Liver (tissue), 9 donors: Measurements from ENCODE around the gene SARDH. TPM values are rescaled to one million over a fixed set of nuclear protein-coding genes. Genes with fewer than 3 reads are reported as not detected.

Experiments used
- DNase-seq: peaks from one replicate; pipeline ENCODE4 v3.0.0-alpha.2; 2017; ENCODE audit warnings: low spot score
- H3K27ac ChIP-seq, 2 donors: one replicate each; pipeline ENCODE4 v1.7.0; 2013; ENCODE audit warnings: inconsistent platforms in 2 of 2, low read length in 2 of 2, control low read depth in 1 of 2, low read depth in 1 of 2, mild to moderate bottlenecking in 1 of 2
- H3K27me3 ChIP-seq, 4 donors: one replicate each; pipeline versions ENCODE4 v1.6.1 to v1.7.0; 2013; ENCODE audit warnings: low read length in 3 of 4, inconsistent platforms in 1 of 4, mild to moderate bottlenecking in 1 of 4, moderate library complexity in 1 of 4; ENCODE audit not compliant: control insufficient read depth in 4 of 4, insufficient read depth in 4 of 4
- H3K36me3 ChIP-seq, 4 donors: one replicate each; pipeline versions ENCODE4 v1.6.1 to v1.7.0; 2013; ENCODE audit warnings: low read length in 3 of 4, mild to moderate bottlenecking in 3 of 4, low read depth in 1 of 4, moderate library complexity in 1 of 4; ENCODE audit not compliant: control insufficient read depth in 4 of 4, insufficient read depth in 3 of 4
- H3K4me1 ChIP-seq, 4 donors: one replicate each; pipeline versions ENCODE4 v1.6.1 to v1.7.0; 2013; ENCODE audit warnings: low read length in 3 of 4, mild to moderate bottlenecking in 3 of 4, moderate library complexity in 1 of 4; ENCODE audit not compliant: control insufficient read depth in 4 of 4, insufficient read depth in 4 of 4
- H3K4me3 ChIP-seq, 3 donors: one replicate each; pipeline versions ENCODE4 v1.6.1 to v1.7.0; 2013; ENCODE audit warnings: low read length in 3 of 3, control low read depth in 1 of 3, low read depth in 1 of 3, mild to moderate bottlenecking in 1 of 3
- H3K9ac ChIP-seq, 2 donors: one replicate each; pipeline ENCODE4 v1.7.0; 2013; ENCODE audit warnings: low read length in 2 of 2, mild to moderate bottlenecking in 2 of 2, moderate library complexity in 2 of 2, control low read depth in 1 of 2, low read depth in 1 of 2
- H3K9me3 ChIP-seq, 4 donors: one replicate each; pipeline versions ENCODE4 v1.6.1 to v1.7.0; 2013; ENCODE audit warnings: low read length in 3 of 4; ENCODE audit not compliant: control insufficient read depth in 4 of 4
- EGR1 ChIP-seq, 2 donors: IDR thresholded peaks; 2 replicates each; pipeline ENCODE4 v1.6.1; 2016 to 2018; ENCODE audit warnings: antibody characterized with exemption in 2 of 2, low read depth in 2 of 2
- FOXA1 ChIP-seq: IDR thresholded peaks from 2 replicates; pipeline ENCODE4 v1.6.1; 2016; ENCODE audit warnings: antibody characterized with exemption
- FOXA2 ChIP-seq: IDR thresholded peaks from 2 replicates; pipeline ENCODE4 v1.6.1; 2016; ENCODE audit warnings: antibody characterized with exemption
- GABPA ChIP-seq, 2 donors: IDR thresholded peaks in 1 of 2; conservative IDR thresholded peaks in 1 of 2; 2 replicates each; pipeline ENCODE4 v1.6.1; 2016; ENCODE audit warnings: antibody characterized with exemption in 2 of 2, mild to moderate bottlenecking in 1 of 2, moderate library complexity in 1 of 2
- HNF4A ChIP-seq, 2 donors: conservative IDR thresholded peaks; 2 replicates each; pipeline ENCODE4 v1.6.1; 2016; ENCODE audit warnings: antibody characterized with exemption in 2 of 2, mild to moderate bottlenecking in 2 of 2
- HNF4G ChIP-seq: IDR thresholded peaks from 2 replicates; pipeline ENCODE4 v1.6.1; 2016; ENCODE audit warnings: antibody characterized with exemption
- NR2F2 ChIP-seq: IDR thresholded peaks from 2 replicates; pipeline ENCODE4 v1.6.1; 2016; ENCODE audit warnings: antibody characterized with exemption
- RAD21 ChIP-seq, 2 donors: IDR thresholded peaks; 2 replicates each; pipeline ENCODE4 v1.6.1; 2016; ENCODE audit warnings: antibody characterized with exemption in 2 of 2, mild to moderate bottlenecking in 2 of 2
- RXRA ChIP-seq, 2 donors: IDR thresholded peaks; 2 replicates each; pipeline ENCODE4 v1.6.1; 2017 to 2018; ENCODE audit warnings: antibody characterized with exemption in 2 of 2, mild to moderate bottlenecking in 1 of 2
- SP1 ChIP-seq: IDR thresholded peaks from 2 replicates; pipeline ENCODE4 v1.6.1; 2018; ENCODE audit warnings: antibody characterized with exemption, mild to moderate bottlenecking
- TAF1 ChIP-seq: conservative IDR thresholded peaks from 2 replicates; pipeline ENCODE4 v1.6.1; 2016; ENCODE audit warnings: antibody characterized with exemption, mild to moderate bottlenecking
- YY1 ChIP-seq: IDR thresholded peaks from 2 replicates; pipeline ENCODE4 v1.6.1; 2016; ENCODE audit warnings: antibody characterized with exemption, mild to moderate bottlenecking
- WGBS: extraction: QIAGEN DNeasy Blood & Tissue Kit; methylation state at CpG from one replicate; pipeline ENCODE4 v1.1.7; 2013; 5-methylcytosine and 5-hydroxymethylcytosine counted together
- polyA plus RNA-seq, 2 donors: library from polyadenylated mRNA; stranded (reverse) in 1 of 2; unstranded in 1 of 2; fragments of 200-250 nt in 1 of 2; fragments of >200 nt in 1 of 2; fragmentation: Nextera tagmentation in 1 of 2; extraction: Ambion mirVana in 1 of 2; gene quantifications; one replicate each; pipeline versions ENCODE4 v1.2.1 to v1.2.3, GENCODE V29; 2013 to 2015
- total RNA-seq, 2 donors: library from RNA; depleted of rRNA; stranded (reverse); fragments of >200 nt; gene quantifications; one replicate each; pipeline ENCODE4 v1.2.3, GENCODE V29; 2014
- TF ChIP-seq, protein P1 (sequence below): IDR thresholded peaks from 2 replicates; pipeline ENCODE4 v1.6.1; 2016; ENCODE audit warnings: antibody characterized with exemption
- TF ChIP-seq, protein P2 (sequence below): IDR thresholded peaks from 2 replicates; pipeline ENCODE4 v1.6.1; 2016; ENCODE audit warnings: antibody characterized with exemption
- TF ChIP-seq, protein P3 (sequence below): IDR thresholded peaks from 2 replicates; pipeline ENCODE4 v1.6.1; 2016; ENCODE audit warnings: antibody characterized with exemption, mild to moderate bottlenecking
- TF ChIP-seq, protein P4 (sequence below): fragments of 150-350 bp; IDR thresholded peaks from 2 replicates; pipeline ENCODE4 v1.5.1; 2017; ENCODE audit warnings: improper control_type of control experiment, low read depth, low read length; ENCODE audit not compliant: missing input control
- donor health status: healthy.
- donor health status: healthy.
- donor health status: healthy.
- donor health status: healthy.
- donor health status: healthy.

The SARDH gene
- total and polyA plus RNA-seq, 4 donors: 53.7 to 291 (median 63.4) TPM

DNA sequence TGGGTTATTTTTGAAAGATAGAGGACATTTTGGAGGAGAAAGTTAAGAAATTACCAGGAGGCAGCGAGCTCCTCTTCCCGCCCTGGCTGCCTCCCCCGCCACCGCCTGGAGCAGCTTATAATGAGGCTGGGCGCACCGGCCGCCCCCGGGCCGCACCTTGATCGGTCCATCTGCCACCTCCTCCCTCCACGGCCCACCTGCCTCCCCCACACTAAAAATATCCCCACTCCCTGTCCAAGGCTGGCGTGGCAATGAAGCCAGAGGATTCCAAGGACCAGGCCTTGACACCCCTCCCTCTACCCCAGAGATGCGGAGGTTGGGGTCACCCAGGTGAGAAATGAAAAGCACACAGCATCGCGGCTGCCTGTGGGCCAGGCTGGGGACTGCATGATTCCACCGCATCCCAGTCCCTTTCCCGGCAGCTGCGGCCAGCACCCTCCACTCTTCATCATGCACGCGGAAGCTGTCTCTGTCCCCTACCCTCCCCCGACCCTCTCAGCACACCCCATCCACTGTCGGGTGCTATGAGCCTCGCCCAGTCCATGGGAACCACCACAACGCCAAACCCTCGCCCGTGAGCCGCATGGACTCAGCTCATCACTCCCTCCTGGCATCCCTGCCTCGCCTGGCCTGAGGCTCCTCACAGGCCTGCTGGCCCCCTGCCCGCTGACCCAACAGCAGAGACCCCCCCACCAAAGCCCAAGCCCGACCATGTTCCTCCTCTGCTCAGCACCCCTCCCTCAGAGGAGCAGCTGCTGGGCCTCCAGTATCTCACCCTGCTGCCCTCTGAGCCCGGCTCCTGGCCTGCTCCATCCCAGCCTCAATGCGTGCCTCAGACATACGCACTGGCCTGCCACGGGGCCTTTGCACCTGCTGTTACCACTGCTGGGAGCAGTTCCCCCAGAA lies 50.0 kb downstream of the SARDH start:
- no peak overlapping the region for H3K4me3 ChIP-seq
- no peak overlapping the region for H3K27ac ChIP-seq
- DNase-seq: no peak
- H3K4me1 ChIP-seq: peaks cover 0 to 3% (median under 1%) of the 10 kb centered on the region in 4 donors
- H3K9ac ChIP-seq: no peak overlapping the region
- H3K9me3 ChIP-seq: no peaks in the 10 kb centered on the region
- no peak for TF ChIP-seq GABPA (IDR thresholded peaks at IDR 0.05 in 1 of 2, conservative IDR thresholded peaks at IDR 0.05 in 1 of 2)
- TF ChIP-seq YY1: no peak
- TF ChIP-seq, protein P1, sequence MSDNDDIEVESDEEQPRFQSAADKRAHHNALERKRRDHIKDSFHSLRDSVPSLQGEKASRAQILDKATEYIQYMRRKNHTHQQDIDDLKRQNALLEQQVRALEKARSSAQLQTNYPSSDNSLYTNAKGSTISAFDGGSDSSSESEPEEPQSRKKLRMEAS: no peak
- TF ChIP-seq TAF1: no peak
- TF ChIP-seq HNF4A (conservative IDR thresholded peaks at IDR 0.05): no peak
- TF ChIP-seq RXRA (IDR thresholded peaks at IDR 0.05): no peak
- TF ChIP-seq EGR1 (IDR thresholded peaks at IDR 0.05; ENCODE audit: low read depth in 2 of 2): no peak
- no peak for TF ChIP-seq FOXA1
- no peak for TF ChIP-seq RAD21 (IDR thresholded peaks at IDR 0.05)
- TF ChIP-seq, protein P2, sequence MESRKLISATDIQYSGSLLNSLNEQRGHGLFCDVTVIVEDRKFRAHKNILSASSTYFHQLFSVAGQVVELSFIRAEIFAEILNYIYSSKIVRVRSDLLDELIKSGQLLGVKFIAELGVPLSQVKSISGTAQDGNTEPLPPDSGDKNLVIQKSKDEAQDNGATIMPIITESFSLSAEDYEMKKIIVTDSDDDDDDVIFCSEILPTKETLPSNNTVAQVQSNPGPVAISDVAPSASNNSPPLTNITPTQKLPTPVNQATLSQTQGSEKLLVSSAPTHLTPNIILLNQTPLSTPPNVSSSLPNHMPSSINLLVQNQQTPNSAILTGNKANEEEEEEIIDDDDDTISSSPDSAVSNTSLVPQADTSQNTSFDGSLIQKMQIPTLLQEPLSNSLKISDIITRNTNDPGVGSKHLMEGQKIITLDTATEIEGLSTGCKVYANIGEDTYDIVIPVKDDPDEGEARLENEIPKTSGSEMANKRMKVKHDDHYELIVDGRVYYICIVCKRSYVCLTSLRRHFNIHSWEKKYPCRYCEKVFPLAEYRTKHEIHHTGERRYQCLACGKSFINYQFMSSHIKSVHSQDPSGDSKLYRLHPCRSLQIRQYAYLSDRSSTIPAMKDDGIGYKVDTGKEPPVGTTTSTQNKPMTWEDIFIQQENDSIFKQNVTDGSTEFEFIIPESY: no peak
- no peak for TF ChIP-seq FOXA2
- TF ChIP-seq, protein P3, sequence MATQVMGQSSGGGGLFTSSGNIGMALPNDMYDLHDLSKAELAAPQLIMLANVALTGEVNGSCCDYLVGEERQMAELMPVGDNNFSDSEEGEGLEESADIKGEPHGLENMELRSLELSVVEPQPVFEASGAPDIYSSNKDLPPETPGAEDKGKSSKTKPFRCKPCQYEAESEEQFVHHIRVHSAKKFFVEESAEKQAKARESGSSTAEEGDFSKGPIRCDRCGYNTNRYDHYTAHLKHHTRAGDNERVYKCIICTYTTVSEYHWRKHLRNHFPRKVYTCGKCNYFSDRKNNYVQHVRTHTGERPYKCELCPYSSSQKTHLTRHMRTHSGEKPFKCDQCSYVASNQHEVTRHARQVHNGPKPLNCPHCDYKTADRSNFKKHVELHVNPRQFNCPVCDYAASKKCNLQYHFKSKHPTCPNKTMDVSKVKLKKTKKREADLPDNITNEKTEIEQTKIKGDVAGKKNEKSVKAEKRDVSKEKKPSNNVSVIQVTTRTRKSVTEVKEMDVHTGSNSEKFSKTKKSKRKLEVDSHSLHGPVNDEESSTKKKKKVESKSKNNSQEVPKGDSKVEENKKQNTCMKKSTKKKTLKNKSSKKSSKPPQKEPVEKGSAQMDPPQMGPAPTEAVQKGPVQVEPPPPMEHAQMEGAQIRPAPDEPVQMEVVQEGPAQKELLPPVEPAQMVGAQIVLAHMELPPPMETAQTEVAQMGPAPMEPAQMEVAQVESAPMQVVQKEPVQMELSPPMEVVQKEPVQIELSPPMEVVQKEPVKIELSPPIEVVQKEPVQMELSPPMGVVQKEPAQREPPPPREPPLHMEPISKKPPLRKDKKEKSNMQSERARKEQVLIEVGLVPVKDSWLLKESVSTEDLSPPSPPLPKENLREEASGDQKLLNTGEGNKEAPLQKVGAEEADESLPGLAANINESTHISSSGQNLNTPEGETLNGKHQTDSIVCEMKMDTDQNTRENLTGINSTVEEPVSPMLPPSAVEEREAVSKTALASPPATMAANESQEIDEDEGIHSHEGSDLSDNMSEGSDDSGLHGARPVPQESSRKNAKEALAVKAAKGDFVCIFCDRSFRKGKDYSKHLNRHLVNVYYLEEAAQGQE: no peak
- TF ChIP-seq, protein P4, sequence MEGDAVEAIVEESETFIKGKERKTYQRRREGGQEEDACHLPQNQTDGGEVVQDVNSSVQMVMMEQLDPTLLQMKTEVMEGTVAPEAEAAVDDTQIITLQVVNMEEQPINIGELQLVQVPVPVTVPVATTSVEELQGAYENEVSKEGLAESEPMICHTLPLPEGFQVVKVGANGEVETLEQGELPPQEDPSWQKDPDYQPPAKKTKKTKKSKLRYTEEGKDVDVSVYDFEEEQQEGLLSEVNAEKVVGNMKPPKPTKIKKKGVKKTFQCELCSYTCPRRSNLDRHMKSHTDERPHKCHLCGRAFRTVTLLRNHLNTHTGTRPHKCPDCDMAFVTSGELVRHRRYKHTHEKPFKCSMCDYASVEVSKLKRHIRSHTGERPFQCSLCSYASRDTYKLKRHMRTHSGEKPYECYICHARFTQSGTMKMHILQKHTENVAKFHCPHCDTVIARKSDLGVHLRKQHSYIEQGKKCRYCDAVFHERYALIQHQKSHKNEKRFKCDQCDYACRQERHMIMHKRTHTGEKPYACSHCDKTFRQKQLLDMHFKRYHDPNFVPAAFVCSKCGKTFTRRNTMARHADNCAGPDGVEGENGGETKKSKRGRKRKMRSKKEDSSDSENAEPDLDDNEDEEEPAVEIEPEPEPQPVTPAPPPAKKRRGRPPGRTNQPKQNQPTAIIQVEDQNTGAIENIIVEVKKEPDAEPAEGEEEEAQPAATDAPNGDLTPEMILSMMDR: no peak
- no peak for TF ChIP-seq NR2F2
- TF ChIP-seq SP1: no peak
- TF ChIP-seq HNF4G: no peak
- H3K27me3 ChIP-seq: no peaks in the 10 kb centered on the region
- peaks cover 9 to 64% (median 16%) of the 10 kb centered on the region in 4 donors for H3K36me3 ChIP-seq
- WGBS: 87% methylated on average over 34 of the region's 34 CpGs
